Mammary epithelial cell (primary cell): ENCODE results near the gene U2AF1.
"Not testable (repeated sequence)": the region's sequence is repeated elsewhere in the genome, so short reads cannot be mapped to it uniquely, and the experiment has no call there.

Experiments
- CTCF ChIP-seq, 2 donors: IDR thresholded peaks in 1 of 2; conservative IDR thresholded peaks in 1 of 2; 2 replicates each; pipeline ENCODE4 v1.5.1; 2011 to 2012; ENCODE audit warnings: inconsistent platforms in 2 of 2, low read length in 2 of 2, mild to moderate bottlenecking in 2 of 2, control low read depth in 1 of 2, low read depth in 1 of 2; ENCODE audit not compliant: insufficient read depth in 1 of 2; ENCODE audit errors: extremely low read depth in 1 of 2
- EZH2 ChIP-seq: IDR thresholded peaks from 2 replicates; pipeline ENCODE4 v1.6.1; 2012; ENCODE audit warnings: low read length, inconsistent platforms, borderline replicate concordance

GRCh38 chr21:43130094-43130493 lies 22.7 kb upstream of the U2AF1 start:
- not testable (repeated sequence) for TF ChIP-seq EZH2; CTCF (conservative IDR thresholded peaks at IDR 0.05 in 1 of 2, IDR thresholded peaks at IDR 0.05 in 1 of 2; ENCODE audit: extremely low read depth in 1 of 2, insufficient read depth in 1 of 2, low read depth in 1 of 2, low read length in 2 of 2)
